Fibroblast of pulmonary artery (primary cell): Measurements from ENCODE around the gene SAMD10.
"Not testable (repeated sequence)": the region's sequence is repeated elsewhere in the genome, so short reads cannot be mapped to it uniquely, and the experiment has no call there.

Experiments
- DNase-seq: peaks from one replicate; pipeline ENCODE4 v3.0.0-alpha.2; 2010; ENCODE audit warnings: low read depth
- H3K4me3 ChIP-seq: replicated peaks from 2 replicates; pipeline ENCODE4 v1.5.1; 2011; ENCODE audit warnings: low read depth, mild to moderate bottlenecking, control low read depth, low read length, moderate library complexity
- CTCF ChIP-seq: IDR thresholded peaks from 2 replicates; pipeline ENCODE4 v1.5.1; 2011; ENCODE audit warnings: mild to moderate bottlenecking, control low read depth, low read length, inconsistent platforms; ENCODE audit errors: missing control alignments

Gene SAMD10

GRCh38 chr20:64023361-64024140 lies 44.1 kb upstream of the SAMD10 start:
- no peak overlapping the region for H3K4me3 ChIP-seq
- DNase-seq: no peak
- TF ChIP-seq CTCF: no peak

- TF ChIP-seq CTCF: no peak
- H3K4me3 ChIP-seq: no peak overlapping the region
- no peak for DNase-seq
Measured at GRCh38 chr20:64022671-64023360, 43.4 kb upstream of the SAMD10 start.

GRCh38 chr20:64021124-64021975 lies 41.9 kb upstream of the SAMD10 start:
- H3K4me3 ChIP-seq: no peak overlapping the region
- TF ChIP-seq CTCF: no peak
- no peak for DNase-seq

GRCh38 chr20:64015635-64016034 lies 36.2 kb upstream of the SAMD10 start:
- DNase-seq: no peak
- no peak for TF ChIP-seq CTCF

GRCh38 chr20:64012385-64013154 lies 33.1 kb upstream of the SAMD10 start:
- DNase-seq, H3K4me3 ChIP-seq: not testable (repeated sequence)

More at GRCh38 chr20:64015635-64016034, 36.2 kb upstream of the SAMD10 start:
- H3K4me3 ChIP-seq: no peak overlapping the region

GRCh38 chr20:64011366-64011779 lies 31.9 kb upstream of the SAMD10 start:
- no peak overlapping the region for H3K4me3 ChIP-seq
- DNase-seq: no peak
- no peak for TF ChIP-seq CTCF
